GM19395 (cell line): ENCODE results near the gene PARN.
"Not testable (repeated sequence)": the region's sequence is repeated elsewhere in the genome, so short reads cannot be mapped to it uniquely, and the experiment has no call there.

Experiments used
- ATAC-seq: cut with Tn5 transposase; IDR thresholded peaks from one replicate; pipeline ENCODE4 v1.9.1; 2021; ENCODE audit warnings: mild to moderate bottlenecking, moderate library complexity; ENCODE audit not compliant: unreplicated experiment

PARN gene

DNA sequence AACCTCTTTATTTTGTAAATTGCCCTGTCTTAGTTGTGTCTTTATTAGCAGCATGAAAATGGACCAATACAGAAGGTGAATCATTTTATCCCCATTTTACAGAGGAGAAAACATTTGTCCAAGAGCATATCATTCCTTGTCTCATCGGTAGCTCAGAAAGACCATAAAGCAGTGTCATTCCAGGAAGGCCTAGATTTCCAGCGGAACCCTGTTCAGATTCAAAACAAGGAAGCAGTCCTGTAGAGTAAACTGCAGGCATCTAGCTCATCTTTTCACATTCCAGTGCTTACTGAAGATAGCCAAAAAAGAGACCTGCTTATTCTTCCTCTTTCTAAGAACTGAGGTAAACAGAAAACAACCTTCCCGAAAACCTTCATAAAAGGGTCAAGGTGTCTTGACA, 54.0 kb downstream of the PARN start:
- no peak for ATAC-seq

DNA sequence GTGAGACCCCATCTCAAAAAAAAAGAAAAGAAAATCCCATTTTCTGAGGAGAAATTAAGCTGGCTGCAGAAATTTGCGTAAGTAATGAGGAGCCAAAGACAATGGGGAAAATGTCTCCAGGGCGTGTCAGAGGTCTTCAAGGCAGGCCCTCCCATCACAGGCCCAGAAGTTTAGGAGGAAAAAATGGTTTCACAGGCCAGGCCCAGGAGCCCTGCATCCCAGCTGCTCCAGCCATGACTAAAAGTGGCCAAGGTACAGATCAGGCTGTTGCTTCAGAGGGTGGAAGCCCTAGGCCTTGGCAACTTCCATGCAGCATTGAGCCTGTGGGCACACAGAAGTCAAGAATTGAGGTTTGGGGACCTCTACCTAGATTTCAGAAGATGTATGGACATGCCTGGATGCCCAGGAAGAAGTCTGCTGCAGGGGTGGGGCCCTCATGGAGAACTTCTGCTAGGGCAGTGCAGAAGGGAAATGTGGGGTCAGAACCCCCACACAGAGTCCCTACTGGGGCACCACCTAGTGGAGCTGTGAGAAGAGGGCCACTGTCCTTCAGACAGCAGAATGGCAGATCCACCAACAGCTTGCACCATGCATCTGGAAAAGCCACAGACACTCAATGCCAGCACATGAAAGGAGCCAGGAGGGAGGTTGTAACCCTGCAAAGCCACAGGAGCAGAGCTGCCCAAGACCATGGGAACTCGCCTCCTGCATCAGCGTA, 55.2 kb downstream of the PARN start:
- ATAC-seq, result not testable (repeated sequence)

DNA sequence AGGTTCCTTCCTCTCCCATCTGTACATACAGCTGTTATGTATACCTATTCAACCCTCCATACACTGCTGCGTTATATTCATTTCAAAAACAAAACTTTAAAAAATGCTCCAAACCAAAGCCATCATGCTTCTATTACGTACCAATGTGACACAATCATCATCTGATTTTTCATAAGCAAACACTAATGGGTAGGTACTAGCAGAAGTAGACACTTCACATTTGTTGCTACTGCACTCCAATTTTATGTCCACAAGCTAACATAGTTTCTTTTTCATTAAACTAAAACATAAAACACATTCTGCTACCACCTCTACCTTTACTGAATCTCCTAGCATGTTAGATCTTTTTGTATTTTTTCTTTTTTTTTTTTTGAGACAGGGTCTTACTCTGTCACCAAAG, 57.5 kb downstream of the PARN start:
- ATAC-seq, result no peak

DNA sequence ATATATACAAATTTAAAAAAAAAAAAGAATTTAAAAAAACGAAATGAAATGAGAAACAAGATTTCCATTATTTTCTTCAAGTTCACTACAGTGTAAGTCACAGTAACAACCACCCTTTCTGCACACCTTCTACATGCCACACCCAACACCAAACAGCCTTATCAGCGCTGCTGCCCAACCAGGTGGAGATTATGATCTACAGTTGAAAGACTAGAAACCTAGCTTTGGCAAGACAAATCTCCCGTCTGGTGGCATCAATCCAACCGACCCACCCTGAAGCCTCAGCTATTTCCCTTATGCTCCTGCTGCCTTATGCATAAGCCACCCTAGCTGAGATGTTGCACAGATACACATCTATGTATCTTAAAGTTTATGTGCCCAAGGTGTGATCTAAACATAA, 60.8 kb downstream of the PARN start:
- no peak for ATAC-seq

DNA sequence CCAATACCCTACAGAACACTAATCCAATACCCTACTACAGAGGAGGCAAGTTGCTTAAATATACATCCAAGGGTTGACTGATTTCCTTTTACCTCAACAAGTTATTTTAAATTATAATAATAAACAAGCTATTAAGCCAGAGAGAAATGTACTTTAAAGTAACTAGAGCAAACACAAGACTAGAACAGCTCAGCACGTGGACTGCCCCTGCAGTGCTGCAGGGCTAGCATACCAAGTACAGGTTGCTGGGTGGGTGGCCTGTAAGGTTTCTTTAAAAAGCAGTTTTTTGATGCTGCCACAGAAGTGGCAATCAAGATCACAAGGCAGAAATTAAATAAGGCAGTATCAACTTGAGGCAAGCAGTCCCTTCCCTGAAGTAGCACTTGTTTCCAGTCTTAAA, 63.5 kb downstream of the PARN start:
- no peak for ATAC-seq

DNA sequence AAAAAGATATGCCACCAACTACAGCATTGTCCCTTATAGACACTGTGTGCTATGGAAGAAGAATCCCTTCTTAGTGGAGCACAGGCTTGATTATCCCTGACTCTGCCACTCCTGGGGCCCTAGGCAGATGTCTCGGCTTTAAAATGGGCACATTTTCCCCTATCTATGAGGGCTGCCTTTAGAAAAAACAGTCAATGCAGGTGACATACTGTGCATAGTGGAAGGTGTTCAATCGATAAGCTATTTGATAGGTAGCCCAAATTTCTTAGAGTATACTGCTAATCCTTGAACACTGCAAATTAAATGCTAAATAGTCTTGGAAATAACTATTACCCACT, 64.4 kb downstream of the PARN start:
- ATAC-seq, result no peak

DNA sequence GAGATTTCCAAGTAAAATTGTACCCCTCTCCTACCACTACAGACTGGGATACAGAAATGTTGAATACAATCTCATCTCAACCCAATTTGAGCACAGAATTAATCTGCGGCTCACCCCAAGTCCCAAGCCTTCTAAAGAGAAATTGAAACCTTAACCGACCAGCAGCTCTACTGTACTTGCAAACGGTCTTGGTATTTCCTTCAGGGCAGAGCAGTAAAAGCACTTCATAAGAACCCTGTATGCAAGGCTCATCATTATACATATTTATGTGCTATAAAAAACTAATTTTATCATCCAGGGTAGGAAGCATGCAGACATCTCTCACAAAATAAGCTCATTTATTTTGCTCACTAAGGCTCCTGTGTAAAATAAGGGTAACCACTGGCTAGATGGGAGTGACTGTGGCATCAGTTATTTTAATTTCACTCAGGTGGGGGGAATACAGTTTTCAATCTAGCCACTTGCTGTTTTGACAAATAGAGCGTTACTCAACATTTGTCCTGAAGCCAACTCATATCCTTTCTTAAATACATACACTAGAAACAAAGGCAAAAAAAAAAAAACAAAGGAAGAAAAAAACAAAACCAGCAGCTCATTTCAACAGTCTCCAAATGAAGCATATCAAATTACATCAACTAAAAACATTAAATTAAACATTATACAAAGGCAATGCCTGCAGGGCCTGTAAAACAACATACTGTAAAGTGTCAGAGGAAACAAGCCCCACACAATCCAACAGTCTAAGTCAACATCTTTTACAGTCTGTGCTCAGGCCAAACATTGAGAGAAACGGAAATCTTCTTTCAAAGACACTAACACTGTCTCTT, 65.0 kb downstream of the PARN start:
- ATAC-seq, result no peak

DNA sequence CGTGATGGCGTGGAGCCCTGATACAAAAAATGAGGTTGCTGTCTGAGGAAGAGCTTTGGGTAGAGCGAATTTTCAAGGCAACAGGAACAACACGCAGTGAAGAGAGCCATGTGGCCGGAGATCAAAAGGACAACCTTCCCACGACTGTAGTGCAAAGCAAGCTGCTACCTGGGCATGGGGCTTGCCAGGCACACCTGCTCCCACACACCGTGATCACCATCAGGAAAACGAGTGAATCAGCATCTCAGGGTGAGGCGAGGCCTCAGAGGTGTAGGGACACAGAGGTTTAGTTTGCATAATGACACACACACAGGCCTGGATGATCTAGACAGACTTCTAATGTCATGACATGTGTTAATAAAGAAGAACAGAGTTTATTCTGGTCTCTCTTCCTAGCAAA, 65.7 kb downstream of the PARN start:
- no peak for ATAC-seq

DNA sequence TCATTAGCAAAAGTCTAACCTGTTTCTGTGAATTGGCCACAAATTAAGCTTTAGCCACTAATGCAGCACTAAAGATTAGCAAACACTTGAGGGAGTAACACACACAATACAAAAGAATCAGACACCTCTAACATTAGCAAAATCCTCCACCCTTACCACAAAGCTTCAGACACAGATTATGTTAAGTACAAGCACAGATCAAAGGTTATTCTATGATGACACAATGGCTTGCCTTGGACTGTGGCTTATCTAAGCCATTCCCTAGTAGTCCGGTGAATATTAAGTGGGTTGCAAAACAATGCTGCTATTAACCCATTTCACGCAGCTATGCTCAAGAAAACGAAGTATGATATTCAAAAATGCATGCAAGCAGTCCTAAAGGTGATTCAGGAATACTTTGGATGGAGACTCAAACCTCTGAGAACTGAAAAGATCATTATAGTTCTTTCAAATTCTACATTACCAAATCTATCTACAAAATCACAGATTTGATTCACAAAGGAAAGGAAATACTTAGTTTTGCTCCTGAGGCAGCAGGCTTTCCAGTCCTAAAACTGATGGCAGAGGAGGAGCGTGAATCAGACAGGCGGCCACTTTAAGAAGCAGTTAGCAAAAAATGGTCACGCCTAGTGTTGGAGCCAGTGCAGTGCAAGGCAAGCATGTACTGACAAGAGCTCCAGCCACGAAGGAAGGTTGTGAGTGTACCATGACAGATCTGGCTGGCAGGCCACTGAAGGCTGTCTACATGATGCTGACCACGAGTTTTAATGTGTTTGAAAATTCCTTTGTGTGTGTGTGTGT, 67.2 kb downstream of the PARN start:
- no peak for ATAC-seq

DNA sequence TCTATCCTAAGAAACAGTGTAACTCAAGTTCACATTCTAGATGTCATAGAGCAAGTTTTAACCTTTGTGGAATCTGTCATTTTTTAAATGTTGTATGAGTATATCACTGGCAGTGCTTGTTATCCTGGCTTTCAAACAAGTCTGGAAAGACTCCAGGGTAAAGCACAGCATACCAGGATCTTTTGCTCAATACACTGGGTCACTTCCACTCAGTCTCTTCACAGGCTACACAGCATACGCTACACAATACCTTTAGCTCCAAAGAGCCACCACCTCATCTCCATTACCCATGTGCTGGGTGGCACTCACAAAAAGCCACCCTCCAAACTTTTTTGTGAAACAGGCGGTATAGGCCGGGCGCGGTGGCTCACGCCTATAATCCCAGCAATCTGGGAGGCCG, 69.5 kb downstream of the PARN start:
- no peak for ATAC-seq

DNA sequence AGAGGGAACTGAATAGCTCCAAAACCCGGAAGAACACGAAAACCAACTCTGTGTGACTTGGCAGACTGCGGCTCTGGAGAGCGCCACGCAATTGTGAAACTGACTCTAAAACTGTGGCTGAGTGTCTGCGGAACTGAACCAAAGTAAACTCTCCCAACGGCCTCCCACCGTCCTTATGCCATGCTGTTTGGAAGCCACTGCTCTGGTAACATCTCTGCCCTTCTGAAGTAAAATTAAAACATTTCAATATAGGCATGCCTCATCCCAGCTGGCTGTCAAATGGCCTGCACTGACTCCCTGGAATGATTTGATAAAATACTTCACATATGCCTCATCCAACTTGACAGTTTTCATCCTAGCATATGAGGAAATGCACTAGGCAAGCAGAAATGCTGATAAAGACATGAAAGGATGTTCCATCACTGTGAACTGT, 70.2 kb downstream of the PARN start:
- ATAC-seq, result no peak

DNA sequence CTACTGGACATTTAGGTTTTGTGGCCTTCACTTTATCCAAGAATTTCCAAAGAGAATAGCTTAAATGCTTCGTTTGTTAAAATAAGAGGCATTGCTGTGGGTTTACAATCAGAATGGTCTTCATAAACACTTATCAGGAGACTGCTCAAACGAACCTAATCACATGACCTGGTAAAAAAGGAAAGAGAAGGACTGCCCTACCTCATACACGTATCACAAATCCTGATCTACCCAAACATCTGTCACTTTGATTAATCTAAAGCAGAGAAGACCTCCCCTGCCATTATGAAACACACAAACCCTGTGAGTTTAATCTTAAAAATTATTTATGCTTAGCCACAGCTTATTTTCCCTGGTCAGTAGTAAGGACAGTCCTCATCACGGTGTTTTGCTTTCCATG, 76.6 kb downstream of the PARN start:
- ATAC-seq, result no peak

DNA sequence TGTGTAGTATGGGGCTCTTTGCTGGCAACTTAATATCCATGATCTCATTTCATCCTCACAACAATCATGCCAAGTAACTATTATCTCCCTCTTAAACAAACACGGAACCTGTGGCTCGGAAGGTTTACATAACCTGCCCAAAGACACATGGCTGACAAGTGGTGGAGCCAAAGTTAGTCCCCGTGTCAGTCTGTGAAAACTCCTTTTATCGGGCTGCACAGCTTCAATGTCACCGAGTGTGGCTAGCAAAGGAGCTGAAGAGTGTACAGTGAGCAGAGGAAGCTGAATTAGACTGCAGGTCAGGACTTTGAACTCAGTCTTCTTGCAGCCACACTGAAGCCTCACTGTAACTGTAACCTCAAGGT, 80.3 kb downstream of the PARN start:
- no peak for ATAC-seq

DNA sequence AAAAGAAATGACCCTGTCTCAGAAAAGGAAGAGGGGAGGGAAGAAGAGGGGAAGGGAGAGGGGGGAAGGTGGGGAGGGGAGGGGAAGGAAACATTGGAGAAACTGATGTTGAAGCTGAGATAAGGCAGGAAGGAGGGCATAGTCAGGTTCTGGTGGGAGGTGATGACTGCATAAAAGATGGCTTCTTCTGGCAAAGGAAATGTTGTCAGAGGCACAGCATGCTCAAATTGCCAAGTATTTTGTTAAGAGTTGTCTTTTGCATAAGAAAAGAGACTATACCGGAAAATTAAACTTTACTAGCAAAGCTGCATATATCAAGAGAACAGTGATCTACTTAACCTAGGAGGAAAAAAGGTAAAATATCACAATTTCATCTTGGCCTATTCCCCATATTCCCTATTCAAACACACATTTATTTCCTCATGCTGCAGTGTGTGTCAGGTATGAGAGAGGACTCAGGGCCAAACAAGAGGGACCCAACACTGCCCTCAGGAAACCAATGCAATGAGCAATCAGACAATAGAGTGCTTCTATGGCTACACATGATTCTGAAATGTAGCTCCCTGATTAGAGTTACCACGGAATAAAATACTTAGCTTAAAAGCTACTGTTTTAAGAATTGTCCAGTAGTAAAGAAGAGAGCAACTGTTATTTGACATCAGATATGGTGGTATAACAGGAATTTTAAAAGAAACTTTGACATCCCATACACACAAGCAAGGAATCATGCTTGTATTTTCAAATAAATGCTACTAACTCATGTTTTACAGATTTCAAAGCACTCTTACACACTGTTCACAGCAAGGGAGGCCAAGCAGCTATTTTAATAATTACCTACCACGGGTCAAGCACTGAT, 80.9 kb downstream of the PARN start:
- no peak for ATAC-seq

DNA sequence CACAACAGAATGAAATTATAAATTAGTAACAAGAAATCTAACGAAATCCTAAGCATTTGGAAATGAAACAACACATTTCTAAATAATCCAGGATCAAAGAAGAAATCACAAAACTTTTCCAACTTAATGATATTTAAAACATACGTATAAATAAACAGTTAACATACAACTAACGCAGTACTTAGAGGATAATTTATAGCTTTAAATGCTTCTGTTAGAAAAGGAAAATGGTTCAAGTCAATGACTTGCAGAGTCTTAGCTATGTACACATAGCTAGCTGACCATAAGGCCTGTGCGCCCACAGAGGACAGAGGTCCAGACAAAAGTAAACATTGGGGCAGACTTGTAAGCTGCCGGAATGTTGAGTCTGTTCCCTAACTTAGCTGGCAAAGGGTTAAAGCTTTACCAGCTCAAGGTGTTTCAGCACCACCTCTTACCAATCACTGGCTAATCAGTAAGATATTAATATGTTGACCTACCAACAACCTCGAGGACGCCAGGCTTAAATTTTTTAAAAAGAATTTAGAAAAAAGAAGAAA, 84.6 kb downstream of the PARN start:
- no peak for ATAC-seq

DNA sequence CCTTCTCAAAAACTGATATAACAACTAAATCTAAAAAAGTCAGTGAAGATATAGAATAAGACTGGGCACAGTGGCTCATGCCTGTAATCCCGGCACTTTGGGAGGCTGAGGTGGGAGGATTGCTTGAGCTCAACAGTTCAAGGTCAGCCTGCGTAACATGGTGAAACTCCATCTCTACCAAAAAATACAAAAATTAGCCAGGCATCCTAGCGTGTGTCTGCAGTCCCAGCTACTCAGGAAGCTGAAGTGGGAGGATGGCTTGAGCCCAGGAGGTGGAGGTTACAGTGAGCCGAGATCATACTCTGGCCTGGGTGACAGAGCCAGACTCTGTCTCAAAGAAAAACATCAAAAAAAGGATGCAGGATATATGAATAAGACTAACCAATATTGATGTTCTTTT, 85.2 kb downstream of the PARN start:
- not testable (repeated sequence) for ATAC-seq

DNA sequence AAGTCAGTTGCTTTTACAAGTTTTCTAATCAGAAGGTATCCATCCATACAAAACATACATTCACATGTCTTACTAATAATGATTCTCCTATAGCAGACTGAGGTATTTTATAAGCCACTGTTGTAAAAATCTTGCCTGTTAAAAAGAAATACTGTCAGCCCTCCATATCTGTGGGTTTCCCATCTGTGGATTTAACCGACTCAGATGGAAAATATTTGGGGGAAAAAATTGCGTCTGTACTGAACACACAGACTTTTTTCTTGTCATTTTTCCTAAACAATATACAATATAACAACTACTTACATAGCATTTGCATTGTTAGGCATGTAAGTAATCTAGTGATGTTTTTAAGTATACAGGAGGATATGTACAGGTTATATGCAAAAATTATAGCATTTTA, 90.4 kb downstream of the PARN start:
- no peak for ATAC-seq

DNA sequence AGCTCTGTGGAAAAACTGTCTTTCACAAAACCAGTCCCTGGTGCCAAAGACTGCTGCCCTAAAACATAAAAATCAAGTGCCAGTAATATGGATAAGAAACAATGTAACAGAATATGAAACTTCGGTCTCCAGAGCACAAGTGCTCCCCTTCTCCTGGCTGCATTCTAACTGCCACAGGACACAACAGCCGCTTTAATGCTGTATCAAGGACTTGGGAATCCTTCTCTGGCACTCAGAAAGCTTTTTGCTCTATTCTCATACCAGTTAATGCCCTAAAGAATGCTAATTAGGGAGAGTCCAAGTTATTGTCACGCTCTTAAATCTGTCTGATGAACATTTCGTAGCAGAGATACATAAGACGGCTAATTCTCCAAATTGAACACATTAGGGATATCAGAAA, 90.9 kb downstream of the PARN start:
- no peak for ATAC-seq

DNA sequence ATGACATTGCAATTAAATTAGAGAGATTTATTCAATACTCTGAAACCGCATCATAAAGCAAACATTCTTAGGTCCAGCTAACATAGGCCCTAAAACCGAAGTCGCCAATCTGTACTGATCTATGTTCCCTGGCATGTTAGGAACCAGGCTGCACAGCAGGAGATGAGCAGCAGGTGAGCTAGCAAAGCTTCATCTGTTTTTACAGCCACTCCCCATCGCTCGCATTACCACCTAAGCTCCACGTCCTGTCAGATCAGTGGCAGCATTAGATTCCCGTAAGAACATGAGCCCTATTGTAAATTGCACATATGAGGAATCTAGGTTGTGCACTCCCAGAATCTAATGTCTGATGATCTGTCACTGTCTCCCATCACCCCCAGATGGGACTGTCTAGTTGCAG, 91.5 kb downstream of the PARN start:
- ATAC-seq, result no peak

DNA sequence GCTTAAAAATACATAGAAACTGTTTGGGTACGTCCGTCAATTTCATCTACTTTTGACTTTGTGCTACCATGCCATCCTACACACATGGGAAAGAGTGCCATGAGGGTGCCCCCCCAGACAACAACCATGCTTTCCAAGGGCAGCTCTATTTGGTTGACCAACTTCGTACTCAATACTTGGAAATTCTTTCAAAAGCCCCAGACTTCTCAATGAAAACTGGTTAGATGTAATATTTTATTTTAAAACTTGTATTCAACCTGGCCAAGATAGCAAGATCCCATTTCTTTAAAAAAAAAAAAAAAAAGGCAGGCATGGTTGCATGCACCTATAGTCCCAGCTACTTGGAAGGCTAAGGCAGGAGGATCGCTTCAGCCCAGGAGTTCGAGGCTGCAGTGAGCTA, 98.4 kb downstream of the PARN start:
- no peak for ATAC-seq

DNA sequence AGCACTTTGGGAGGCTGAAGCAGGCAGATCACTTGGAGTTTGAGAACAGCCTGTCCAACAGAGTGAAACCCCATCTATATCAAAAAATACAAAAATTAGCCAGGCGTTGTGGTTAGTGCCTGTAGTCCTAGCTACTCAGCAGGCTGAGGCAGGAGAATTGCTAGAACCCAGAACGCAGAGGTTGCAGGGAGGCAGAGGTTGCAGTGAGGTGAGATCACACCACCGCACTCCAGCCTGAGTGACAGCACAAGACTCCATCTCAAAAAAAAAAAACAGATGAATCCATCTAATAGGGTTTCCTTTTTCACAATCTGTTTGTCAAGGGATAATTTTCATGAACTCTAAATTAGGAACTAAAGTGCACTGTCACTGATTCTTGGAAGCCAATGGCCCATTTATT, 99.0 kb downstream of the PARN start:
- no peak for ATAC-seq
